GM12891 (cell line): Measurements from ENCODE around the gene GPR63.

Source experiments
- PAX5 ChIP-seq: IDR thresholded peaks from 2 replicates; pipeline ENCODE4 v1.6.1; 2011; ENCODE audit warnings: low read length, moderate library complexity, mild to moderate bottlenecking; ENCODE audit not compliant: insufficient read depth, severe bottlenecking
- POLR2A ChIP-seq: IDR thresholded peaks from 2 replicates; pipeline ENCODE4 v1.6.1; 2011; ENCODE audit warnings: low read depth, low read length, control low read depth
- POLR2AphosphoS5 ChIP-seq: IDR thresholded peaks from 2 replicates; pipeline ENCODE4 v1.6.1; 2011; ENCODE audit warnings: low read depth, low read length, control low read depth
- POU2F2 ChIP-seq: IDR thresholded peaks from 2 replicates; pipeline ENCODE4 v1.6.1; 2011; ENCODE audit warnings: low read depth, mild to moderate bottlenecking, control low read depth, low read length, moderate library complexity
- TAF1 ChIP-seq: IDR thresholded peaks from 2 replicates; pipeline ENCODE4 v1.6.1; 2011; ENCODE audit warnings: low read depth, low read length, control low read depth

GRCh38 chr6:96865055-96865405, 27.8 kb upstream of the GPR63 start:
- TF ChIP-seq POLR2A (no peak), PAX5 (no peak), POLR2AphosphoS5 (no peak), TAF1 (no peak), POU2F2 (no peak)
